Measurements from ENCODE around the gene PHGDH.

The PHGDH gene

GRCh38 chr1:119790451-119791198 is 78.9 kb downstream of the PHGDH start:
- no peak for DNase-seq (ENCODE audit: low read depth in 2 of 2)

- DNase-seq (ENCODE audit: low read depth in 2 of 2), result no peak
These were observed 79.6 kb downstream of the PHGDH start for GRCh38 chr1:119791377-119791776.
